Stimulated activated CD4-positive, alpha-beta T cell treated with anti-CD3 and anti-CD28 coated beads, Interleukin-2, amount 100 ng/mL, for 4 hours (primary cell): ENCODE results near the gene SLC9B2.

Experiments used
- DNase-seq: peaks from one replicate; pipeline ENCODE4 v3.0.0-alpha.2; 2020; ENCODE audit warnings: low read depth

SLC9B2 gene, protein sequence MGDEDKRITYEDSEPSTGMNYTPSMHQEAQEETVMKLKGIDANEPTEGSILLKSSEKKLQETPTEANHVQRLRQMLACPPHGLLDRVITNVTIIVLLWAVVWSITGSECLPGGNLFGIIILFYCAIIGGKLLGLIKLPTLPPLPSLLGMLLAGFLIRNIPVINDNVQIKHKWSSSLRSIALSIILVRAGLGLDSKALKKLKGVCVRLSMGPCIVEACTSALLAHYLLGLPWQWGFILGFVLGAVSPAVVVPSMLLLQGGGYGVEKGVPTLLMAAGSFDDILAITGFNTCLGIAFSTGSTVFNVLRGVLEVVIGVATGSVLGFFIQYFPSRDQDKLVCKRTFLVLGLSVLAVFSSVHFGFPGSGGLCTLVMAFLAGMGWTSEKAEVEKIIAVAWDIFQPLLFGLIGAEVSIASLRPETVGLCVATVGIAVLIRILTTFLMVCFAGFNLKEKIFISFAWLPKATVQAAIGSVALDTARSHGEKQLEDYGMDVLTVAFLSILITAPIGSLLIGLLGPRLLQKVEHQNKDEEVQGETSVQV

DNA sequence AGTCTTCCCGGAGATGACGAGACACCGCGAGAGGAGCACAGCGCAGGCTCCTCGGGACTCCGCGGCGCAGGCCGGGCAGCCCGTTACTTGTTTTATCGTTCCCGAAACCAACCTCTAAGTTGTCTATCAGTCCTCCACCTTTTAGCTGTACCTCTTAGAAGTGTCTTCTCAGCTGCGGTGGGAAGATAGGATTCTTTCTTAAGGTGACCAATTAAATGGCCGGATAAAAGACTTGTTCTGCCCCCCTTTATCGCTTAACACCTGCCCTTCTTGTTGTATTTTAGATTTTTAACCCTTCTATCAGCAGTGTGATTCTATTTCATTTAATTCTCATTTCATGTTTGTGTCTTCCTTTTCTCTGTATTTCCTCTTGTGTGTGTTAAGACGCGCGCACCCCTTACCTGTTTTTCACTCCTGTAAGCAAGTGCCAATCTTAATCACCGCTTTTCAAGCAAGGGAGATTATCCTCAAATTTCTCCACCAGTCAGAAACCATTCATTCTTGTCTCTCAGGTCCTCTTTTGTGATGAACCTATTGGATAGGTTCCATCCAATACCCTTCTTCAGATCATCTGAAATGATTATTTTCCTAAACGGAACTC lies at the start of gene SLC9B2:
Gene SLC9B2 (minus strand): TSS at position 15 of the 601 bp plus-strand sequence. CDS start 9,211 bp downstream, outside the sequence.
- peak; percentile 42 for DNase-seq

DNA sequence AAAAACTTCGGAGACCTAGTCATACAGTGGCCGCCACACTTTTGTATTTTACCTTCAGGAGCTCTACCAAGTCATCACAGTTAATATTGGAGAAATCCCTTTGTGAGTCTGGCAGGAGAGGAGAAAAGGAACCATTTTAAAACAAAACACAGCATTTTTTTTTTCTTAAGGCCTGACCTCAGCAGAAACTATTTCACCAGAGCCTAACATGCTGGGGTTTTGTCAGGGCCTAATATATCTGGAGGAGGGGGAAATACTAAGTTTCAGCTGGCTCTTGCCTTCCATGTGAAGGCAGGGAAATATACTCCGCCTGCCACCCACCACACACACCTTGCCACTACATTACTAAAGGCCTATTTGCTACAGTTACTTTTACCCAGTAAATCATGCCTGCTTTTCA lies 49.6 kb upstream of the SLC9B2 start:
- DNase-seq, result no peak

DNA sequence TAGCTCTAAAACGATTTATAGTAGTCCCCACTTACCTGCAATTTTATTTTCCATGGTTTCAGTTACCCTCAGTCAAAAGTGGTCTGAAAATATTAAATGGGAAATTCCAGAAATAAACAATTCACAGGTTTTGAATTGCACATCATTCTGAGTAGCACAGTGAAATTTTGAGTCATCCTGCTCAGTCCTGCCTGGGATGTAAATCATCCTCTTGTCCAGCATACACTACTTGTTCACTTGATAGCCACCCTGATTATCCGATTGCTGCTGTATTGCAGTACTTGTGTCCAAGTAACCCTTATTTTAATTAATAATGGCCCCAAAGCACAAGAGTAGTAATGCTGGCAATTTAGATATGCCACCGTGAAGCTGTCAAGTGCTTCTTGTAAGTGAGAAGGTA lies 46.6 kb upstream of the SLC9B2 start:
- DNase-seq, result no peak

DNA sequence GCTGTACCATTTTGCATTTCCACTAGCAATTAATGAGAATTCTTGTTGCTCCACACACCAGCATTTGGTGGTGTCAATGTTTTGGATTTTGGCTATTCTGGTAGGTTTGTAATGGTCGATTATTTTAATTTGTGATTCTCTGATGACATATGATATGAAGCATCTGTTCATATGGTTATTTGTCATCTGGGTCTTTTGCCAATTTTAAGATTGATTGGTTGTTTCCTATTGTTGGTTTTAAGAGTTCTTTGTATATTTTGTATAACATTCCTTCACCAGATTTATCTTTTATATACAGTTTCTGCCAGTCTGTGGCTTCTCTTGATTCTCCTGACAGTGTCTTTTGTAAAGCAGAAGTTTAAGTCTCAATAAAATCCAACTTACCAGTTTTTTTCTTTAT lies 41.6 kb upstream of the SLC9B2 start:
- no peak for DNase-seq

DNA sequence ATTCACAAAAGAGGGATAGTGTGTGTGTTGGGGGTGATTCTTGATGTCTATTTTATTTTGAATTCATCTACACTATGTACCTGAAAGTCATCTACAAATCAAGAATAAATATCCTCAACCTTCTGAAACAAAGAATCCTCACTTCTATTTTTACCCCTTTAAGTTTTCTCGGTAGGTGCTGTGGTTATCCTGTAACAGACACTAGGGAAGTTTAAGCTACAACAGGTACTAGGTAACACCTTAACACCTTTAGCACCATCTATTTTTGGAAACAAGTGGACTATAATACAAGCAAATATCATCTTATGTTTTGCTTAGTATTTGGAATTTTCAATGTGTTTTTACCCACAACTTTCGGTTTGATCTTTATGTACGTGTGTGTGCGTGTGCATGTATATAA lies 35.0 kb upstream of the SLC9B2 start:
- DNase-seq, result no peak

DNA sequence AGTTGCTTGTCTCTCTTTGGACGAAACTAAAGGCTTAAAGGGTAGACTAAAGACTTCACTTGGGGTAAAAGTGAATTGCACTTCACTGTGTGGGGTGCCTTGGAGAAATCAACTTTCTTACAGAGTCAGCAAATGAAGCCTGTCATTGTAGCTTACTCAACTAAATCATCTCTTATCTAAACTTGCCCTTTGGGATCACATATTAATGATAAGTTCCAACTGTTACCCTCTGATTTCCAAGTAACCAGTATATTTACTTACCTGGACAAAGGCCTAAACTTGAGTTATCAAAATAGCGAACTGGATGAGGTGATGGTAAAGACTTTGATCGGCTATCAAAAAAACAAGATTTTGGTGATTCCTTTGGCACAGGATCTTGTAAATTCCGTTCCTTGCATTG lies 32.0 kb upstream of the SLC9B2 start:
- DNase-seq, result no peak

DNA sequence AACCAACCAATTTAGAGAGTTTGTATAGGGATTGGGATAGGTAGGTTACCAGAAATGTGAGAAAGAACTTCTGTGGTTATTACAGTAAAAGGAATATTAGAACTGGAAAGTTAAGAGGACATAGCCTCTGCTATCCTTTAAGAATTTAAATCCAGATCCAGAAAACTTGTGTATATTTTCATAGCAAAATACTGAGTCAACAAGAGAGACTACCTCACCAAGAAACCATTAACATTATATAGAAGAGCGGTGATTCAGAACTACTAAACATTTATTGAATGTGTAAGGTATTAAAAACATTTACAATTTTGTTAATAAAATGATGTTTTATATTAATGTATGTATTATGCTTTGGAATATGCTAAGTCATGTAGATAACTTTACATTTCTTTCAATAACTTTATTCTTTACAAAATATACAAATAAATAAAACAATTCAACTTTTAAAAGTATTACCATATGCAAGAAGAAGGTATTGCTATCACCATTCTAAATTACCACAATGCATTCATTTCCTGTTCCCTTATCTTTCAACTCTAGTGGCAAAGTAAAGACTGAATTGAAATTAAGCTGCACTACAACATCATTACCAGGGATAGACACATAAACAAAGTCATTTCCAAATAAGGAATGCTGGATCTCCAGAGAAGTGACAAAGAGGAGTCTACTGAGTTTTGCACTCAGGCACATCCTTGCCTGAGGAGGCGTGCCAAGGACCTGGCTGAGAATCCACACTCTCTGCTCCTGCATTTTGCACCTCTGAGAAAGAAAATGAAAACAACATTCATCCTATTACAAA lies 29.2 kb upstream of the SLC9B2 start:
- DNase-seq, result no peak

DNA sequence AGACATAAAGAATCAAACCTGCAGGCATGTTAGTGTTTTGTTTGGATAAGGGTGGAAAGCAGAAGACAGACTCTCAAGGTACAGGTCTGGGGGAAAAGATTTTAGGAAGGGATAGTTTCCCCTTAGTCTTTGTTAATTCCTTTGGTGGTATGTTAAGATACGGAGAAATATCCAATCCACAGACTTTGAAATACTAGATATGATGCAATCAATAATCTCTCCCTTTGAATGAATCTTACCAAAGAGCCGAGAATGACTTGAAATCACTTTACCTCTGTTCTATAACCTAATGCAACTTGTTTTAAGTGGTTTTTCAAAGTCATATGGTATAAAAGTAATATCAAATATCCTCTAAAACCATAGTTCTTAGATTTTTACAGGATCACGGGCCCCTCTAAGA lies 28.3 kb upstream of the SLC9B2 start:
- no peak for DNase-seq

DNA sequence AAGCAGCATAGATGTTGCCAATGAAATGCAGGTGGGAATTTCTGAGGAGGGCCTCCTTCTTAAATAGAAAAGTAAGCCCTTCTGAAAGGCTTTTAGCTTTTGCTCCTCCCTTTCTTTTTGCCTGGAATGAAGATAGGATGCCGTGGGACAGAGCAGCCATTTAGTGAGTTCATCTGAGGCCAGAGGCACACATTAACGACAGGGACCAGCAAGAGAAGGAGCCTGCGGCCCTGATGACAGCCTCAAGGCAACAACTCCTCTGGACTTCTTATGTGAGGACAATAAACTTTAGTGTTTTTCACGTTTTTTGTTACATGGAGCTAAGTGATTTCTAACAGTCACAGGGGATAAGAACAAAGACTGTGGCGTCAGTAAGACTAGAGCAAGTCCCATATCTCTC lies 24.1 kb upstream of the SLC9B2 start:
- DNase-seq, result no peak

DNA sequence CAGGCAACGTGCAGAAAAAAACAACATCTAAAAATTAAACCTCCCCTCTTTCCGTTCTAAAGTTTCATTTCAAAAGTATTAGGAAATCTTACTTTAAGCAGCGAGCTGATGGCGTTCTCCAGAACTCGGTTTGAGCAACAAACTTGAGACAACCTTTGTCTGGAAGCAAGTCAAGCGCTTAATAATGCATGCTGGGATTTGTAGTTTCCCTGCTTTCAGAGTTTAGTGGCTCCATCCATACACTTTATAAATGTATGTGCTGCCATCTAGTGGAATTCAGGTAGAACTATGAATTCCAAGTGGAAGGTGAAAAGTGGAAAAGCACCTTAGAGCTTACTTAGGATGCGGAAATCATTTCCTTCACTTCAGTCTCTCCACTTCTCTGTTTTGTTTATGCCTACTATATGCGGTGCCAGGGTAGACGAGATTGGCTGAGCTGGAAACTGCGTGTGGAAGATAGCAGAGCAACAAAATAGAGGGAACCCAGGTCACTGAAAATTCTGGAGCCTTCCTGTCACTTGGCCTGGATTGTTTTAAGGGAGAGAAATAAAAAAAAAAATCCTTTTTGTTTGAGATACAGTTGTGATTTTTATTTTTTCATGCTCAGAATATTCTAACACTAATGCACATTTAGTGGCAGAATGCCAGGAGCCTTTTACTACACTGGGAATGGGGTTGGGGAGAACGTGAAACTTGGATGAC lies 23.3 kb upstream of the SLC9B2 start, which contains the start of gene BDH2:
Gene BDH2 (minus strand): TSS at position 144 of the 702 bp plus-strand sequence. CDS start 3,580 bp downstream, outside the sequence.
- DNase-seq, result peak; percentile 33

DNA sequence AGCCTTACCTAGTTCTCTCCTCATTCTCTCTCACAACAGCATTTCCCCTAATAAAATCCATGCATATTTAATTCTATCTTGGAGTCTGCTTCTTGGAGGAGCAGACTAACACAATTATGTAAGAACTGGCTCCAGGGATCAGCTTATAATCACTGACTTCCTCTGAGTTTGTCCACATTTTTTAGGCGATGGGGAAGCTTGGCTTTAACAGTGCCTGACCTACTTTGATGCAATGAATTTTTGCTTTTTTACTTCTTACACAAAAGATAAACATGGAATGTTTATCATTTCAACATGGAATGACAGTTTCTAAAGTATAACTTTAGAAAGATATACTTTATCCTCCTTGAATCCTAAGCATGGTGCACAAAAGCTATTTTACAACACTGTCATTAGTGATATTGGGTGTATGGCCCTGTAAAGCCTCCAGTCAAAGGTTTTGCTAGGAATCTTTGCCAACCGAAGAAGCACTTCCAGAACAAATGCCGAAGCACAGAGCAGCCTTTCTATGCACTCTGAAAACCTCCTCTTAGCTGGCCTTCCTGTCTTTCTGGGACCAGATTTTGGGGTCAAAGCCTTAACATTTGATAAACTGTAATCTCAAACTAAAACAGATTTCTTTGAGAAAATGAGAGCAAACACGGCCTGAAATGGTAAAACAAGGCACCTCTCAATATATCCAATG lies 22.3 kb upstream of the SLC9B2 start:
- DNase-seq, result no peak

DNA sequence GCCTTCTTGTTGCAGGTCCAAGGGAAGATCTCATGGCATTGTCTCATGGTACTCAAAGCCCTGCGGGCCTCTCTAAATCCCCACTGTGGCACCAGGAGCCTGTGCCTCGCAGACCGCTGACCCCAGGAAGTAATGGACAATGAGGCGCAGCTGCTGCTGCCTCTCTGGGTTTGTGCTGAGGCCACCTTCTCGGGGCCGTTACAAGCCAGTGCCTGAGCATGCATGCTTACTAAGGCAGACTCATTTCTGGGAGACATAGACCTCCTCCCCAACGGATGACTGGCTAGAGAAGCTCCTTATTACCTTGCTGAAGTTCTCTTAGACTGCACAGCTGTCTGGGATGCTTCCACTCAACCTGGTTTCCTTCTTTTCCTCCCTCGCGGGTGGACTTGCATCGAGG lies 21.8 kb upstream of the SLC9B2 start:
- no peak for DNase-seq

DNA sequence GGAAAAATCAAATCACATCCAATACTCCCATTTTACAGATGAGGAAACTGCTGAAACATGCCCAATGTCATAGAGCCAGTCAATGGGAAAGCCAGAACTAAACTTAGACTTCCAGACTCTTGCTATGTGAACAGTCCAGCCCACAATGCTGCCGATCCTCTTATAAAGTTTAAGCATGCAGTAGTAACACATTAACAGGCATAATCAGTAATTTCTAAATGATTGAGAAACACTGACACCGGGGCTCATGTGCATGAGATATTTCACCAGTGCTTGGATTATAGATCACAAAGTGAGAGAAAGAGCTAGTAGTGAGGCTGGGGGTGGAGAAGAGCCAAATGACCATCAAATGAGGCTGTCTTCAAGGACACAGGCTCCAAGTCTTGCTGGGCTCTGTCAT lies 20.6 kb upstream of the SLC9B2 start:
- DNase-seq, result no peak

DNA sequence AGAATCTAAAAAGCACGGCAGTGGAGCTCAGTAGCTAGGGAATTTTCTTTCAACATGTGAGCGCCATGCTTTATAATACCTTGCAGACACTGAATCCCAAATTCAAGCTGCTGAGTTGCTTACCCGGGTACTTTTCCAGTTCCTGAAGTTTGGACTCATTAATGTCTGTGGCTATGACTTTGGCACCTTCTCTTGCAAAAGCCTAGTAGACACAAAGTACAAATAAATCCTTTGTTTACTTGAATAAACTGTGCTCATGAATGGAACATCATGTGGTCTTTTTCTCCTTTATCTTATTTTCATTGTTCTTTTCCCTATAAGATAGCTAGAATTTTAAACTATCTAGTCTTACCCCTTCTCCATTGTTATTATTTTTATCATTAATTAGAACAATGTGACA lies 18.5 kb upstream of the SLC9B2 start:
- DNase-seq, result no peak

DNA sequence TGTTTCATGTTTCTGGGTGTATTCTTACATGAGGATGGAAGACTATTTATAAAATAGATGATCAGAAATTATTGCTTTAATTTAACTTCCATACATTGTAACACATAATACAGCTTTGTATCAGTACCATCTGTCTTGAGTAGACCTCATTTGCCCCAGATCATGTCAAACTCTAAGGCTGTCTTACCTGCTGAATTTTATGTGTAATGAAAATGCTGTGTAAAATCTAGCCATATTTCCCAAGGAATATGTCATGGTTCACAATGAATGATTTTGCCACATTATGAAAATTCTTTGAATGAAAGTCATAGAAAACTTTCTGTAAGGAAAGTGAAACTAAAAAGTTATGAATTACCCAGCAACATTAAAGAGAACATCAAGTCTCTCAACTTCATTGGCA lies 15.7 kb upstream of the SLC9B2 start:
- DNase-seq, result no peak

DNA sequence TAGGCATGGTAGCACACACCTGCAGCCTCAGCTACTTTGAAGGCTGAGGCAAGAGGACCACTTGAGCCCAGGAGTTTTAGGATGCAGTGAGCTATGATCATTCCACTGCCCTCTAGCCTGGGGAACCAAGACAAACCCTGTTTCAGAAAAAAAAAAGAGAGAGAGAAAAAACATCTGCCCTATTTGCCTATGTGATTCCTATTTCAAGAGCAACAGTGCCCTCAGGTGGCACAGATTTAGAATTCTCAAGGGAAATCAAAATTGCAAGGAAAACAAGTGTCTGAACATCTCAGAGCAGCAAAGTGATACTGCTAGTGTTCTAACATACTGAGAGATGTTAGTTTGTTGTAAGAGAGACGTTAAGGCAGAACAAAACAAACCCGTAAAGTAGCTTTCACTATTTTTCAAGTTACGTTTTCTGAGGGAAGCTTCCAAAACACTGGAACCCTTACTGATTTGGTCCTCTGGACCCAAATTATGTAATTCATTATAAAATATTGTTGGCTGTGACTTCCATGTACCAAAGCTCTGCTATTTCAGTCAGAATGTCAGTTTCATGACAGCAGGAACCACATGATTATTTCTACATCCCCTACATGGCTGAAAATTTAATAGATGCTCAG lies 15.2 kb upstream of the SLC9B2 start:
- peak; percentile 30 for DNase-seq

DNA sequence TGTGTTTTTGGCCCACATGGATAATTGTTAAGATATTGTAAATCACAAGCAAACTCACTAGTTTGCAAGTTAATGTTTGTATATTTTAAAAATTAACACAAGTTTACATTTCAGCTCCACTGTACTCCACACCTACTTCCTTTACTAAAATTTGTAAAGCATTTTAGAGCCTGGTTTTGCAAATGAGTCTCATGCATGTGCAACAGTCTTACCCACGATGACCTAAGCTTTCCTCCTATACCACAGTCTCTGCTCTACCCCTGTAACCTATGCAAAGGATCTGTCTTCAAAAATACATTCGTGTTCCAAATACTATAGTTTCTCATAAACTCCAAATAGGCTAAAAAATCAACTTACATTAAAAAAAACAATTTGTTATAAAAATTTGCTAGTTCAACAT lies 12.9 kb upstream of the SLC9B2 start:
- no peak for DNase-seq

DNA sequence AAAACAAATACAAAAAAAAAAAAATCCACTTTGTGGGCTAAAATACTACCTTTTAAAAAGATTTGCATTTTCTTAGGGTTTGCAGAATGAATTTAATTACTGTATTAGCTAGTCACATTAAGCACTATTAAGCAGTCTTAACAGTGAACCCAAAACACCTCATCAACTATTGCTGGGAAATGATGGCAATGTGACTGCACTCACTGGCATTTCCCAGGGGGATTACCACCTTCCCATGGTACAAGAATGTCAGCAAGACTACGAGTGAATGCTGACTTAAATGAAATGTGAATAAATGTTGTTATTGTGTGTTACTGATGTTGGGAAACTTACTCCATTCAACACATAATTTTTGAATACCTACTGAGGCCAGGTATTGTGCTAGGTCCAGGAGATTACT lies 10.0 kb upstream of the SLC9B2 start:
- DNase-seq, result no peak

DNA sequence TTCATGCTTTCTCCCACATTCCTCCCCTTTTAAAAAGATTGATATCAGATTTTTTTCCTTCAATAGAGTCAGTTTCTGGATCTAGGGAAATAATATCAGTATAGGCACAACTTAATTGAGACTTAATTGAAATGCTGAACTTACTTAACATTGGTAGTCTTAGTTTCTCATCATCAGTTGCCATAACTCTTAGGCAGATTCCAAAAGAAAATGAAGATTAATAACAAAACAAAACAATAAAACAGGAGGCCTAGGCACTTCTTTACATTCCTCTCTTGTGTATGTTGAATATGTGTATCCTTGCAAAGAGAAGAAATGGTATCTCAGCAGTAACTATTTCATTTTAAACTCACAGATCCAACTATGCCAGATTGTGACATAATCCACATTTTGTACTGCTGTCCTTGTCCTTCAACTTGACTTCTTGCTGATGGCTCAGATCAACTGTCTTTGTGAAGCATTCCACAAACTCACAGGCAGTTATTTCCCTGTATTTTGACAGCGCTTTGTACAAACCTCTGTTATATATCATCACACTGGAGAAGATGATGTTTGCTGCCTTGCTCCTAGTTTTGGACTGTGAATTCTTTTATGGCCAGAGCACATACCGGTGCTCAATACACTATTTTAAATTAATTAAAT lies 9.1 kb upstream of the SLC9B2 start:
- DNase-seq, result no peak

DNA sequence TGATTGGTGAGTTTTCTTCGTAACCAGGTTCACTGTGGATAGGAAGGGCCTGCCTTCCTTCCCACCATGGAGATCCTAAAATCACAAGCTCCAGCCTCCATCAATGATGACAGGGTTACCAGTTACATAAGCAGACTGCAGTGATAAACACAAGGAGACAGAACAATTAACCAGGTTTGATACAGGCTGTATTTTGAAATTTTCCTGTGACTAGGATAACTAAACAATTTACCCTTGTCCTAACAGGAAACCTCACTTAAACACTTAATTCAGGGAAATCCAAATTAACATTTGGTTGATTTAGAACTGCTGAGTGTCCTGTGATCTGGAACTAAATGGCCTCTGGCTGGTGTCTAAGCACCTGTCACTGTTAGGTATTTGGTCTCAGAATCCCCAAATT lies 3.1 kb upstream of the SLC9B2 start:
- no peak for DNase-seq
